ENCODE results near the gene SEC16A. TPM values are rescaled to one million over a fixed set of nuclear protein-coding genes. Genes with fewer than 3 reads are reported as not detected.

The SEC16A gene
- total RNA-seq, 1 donor from 2014 or later, result 23.4 TPM

DNA sequence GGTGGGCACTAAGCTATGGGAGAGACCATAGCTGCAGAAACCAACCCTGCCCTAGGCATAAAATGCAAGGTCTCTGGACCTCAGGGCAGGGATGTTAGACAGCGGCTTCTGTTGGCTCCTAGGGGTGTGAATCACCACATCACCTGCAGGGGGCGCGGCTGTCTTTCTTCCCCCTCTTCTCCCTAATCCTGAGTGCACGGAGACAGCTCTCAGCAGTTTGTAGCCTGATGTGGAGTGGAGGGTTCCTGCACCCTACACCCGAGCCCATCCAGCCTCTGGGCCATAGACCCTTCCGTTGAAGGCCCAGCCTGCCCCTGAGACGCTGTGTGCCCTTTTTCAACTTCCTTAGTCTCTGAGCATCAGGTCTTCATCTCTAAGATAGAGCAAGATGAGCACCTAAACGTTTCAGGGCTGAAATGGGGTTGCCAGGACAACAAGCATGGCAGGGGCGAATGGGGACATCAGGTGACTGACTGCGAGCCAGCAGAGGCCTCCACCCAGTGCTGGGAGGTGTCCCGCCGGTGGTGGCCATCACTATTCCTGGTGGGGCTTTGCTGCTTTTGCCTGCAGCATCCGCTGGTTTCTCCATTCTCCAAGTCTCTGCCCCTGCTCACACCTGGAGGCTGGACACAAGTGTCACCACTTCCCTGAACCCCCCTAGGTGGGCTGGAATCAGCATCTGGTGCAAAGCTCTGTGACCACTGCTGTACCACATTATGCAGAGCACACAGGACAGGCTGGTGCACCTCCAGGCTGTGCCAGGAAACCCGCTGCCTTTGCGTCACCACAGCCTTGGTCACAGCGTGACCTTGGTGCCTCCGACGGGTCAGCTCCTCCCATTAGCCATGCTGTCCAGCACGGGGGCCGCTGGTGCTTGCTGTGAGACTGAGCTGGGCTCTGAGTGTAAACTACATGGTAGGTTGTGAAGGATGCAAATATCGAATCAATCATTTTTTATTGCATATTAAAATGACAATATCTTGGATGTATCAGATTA lies 2.5 kb upstream of the SEC16A start:
- Histone ChIP-seq H3K36me3 (no peaks in the 10 kb centered on the region), H3K9me3 (replicated peaks) (no peaks in the 10 kb centered on the region), H3K27ac (replicated peaks) (no peak overlapping the region), H3K4me3 (no peak overlapping the region), H3K27me3 (ENCODE audit: low read depth) (no peaks in the 10 kb centered on the region), H3K4me1 (peaks cover 61% of the 10 kb centered on the region)
- peak; percentile 94 for TF ChIP-seq CTCF (IDR thresholded peaks at IDR 0.05; ENCODE audit: borderline replicate concordance)
- intact Hi-C loops (cut with micrococcal nuclease), result loop anchor here (5.0 kb wide), 1 partner anchor 147 kb away; no protein-coding TSS in a partner anchor
- peak; percentile 85 for DNase-seq

DNA sequence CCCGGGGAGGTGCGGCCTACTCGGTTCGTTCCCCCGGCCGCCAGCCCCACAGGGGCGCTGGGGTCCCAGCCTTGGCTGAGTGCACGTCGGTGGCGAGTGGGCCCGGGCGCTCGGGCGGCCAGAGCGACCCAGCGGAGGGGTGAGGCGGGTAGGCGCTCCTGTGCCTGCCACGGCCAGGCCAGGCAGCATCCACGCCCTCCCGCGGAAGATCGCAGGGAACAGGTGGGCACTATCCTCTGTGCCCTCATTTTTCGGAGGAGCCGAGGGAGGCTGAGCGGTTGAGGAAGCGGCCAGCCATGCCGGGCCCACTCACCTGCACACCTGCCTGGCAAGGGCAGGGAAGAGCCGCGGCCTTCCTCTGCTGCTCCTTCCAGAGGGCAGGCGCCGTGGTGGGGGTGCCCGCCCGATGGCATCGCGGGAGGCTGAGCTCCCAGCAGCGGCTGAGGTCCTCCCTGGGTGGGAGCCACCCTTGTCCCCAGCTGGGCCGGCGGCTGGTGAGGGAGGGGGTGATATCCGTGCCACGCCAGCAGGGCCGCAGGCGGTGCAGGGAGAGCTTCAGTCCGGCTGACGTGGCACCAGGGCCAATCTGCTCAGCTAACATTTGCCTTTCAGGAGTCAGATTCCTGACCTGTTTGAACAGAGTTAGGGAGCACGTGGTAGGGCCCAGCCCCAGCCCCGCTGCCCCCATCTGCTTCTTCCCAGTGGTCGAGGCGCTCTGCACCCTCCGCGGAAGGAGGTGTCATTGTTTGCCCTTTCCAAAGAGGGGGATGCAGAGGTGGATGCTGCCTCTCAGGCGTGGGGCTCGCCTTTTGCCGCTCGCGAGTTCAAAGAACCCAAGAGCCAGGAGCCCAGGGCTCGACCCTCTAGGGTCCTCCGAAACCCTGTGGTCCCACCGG lies 1.6 kb upstream of the SEC16A start:
- TF ChIP-seq CTCF (IDR thresholded peaks at IDR 0.05; ENCODE audit: borderline replicate concordance), result no peak
- intact Hi-C loops (cut with micrococcal nuclease), result loop anchor here (5.0 kb wide), 1 partner anchor 148 kb away; no protein-coding TSS in a partner anchor
- Histone ChIP-seq H3K4me3 (peak overlapping the region; percentile 99), H3K4me1 (peaks cover 69% of the 10 kb centered on the region), H3K27ac (replicated peaks) (peak overlapping the region; percentile 100), H3K27me3 (ENCODE audit: low read depth) (no peaks in the 10 kb centered on the region), H3K36me3 (no peaks in the 10 kb centered on the region), H3K9me3 (replicated peaks) (no peaks in the 10 kb centered on the region)
- DNase-seq, result no peak

- DNase-seq, result peak; percentile 93
- Histone ChIP-seq H3K9me3 (replicated peaks) (no peaks in the 10 kb centered on the region), H3K27me3 (ENCODE audit: low read depth) (no peaks in the 10 kb centered on the region), H3K4me1 (peaks cover 64% of the 10 kb centered on the region), H3K36me3 (no peaks in the 10 kb centered on the region), H3K4me3 (peak overlapping the region; percentile 99), H3K27ac (replicated peaks) (peak overlapping the region; percentile 100)
- intact Hi-C loops (cut with micrococcal nuclease), result no loop called here
- TF ChIP-seq CTCF (IDR thresholded peaks at IDR 0.05; ENCODE audit: borderline replicate concordance), result no peak
These were observed 831 bp upstream of the SEC16A start for GRCh38 chr9:136483589-136484152.

DNA sequence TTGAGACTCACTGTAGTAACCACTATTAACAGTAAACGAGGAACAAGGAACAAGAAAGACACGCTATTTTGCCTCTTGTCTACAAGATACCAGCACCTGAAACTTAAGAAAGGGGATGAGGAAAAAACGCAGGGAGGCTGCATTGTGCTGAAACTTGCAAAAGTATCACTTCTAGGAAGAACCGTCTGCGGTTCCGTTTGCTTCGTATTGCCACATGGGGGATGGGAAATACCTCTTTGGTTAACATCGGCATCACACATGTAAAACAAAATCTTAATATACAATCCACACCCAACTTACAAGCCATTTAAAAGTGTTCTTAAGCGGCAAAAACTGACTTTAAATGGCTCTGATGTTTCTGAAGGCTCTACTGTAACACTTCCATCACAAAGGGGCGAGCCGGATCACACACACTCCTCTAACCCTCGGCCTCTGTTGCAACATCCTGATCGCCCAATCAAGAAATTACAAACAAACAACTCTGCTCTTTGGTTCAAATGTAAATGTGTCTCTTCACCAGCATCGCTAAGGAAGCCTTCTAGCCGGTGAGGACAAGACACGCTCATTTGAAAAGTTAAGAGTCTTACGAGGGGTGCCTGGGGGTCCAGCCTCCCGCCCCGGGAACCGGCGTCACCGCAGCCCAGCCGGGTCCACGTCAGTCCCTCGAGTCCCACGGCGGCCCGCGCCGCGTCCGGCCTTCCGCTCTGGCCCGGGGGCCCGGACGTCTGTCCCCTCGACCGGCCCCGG lies 621 bp downstream of the SEC16A start:
- peaks cover 57% of the 10 kb centered on the region for H3K4me1 ChIP-seq
- intact Hi-C loops (cut with micrococcal nuclease), result no loop called here

More for the DNA sequence above, 621 bp downstream of the SEC16A start:
- no peak for DNase-seq
- H3K36me3 ChIP-seq, result peaks cover 9% of the 10 kb centered on the region
- no peaks in the 10 kb centered on the region for H3K9me3 ChIP-seq (replicated peaks)
- no peak for TF ChIP-seq CTCF (IDR thresholded peaks at IDR 0.05; ENCODE audit: borderline replicate concordance)
- no peaks in the 10 kb centered on the region for H3K27me3 ChIP-seq (ENCODE audit: low read depth)
- peak overlapping the region; percentile 99 for H3K4me3 ChIP-seq
- H3K27ac ChIP-seq (replicated peaks), result peak overlapping the region; percentile 100

Data from left ventricle myocardium inferior (tissue), 1 donor.